GM23248 (cell line): Measurements from ENCODE around the gene HBG1.

ENCODE experiments used
- EZH2 ChIP-seq: fragments of 200-600 bp; sonication (generic); IDR thresholded peaks from 2 replicates; pipeline ENCODE4 v1.6.1; 2018; ENCODE audit warnings: antibody characterized with exemption, mild to moderate bottlenecking; ENCODE audit not compliant: insufficient read depth, poor library complexity, severe bottlenecking
- EZH2phosphoT487 ChIP-seq: fragments of 200-600 bp; sonication (generic); IDR thresholded peaks from 2 replicates; pipeline ENCODE4 v1.6.1; 2018; ENCODE audit warnings: antibody characterized with exemption, moderate library complexity, mild to moderate bottlenecking, low read depth; ENCODE audit not compliant: insufficient read depth

GRCh38 chr11:5242933-5243815 lies 6.5 kb downstream of the HBG1 start:
- TF ChIP-seq EZH2 (no peak), EZH2phosphoT487 (no peak)
